Lower leg skin (tissue), 3 donors: ENCODE measurements around the gene MTMR11.

ENCODE experiments used
- POLR2A ChIP-seq, 2 donors: fragments of 450-650 bp; IDR thresholded peaks; one replicate each; pipeline ENCODE4 v1.6.1; 2016 to 2017; ENCODE audit warnings: antibody characterized with exemption in 2 of 2, mild to moderate bottlenecking in 1 of 2, moderate library complexity in 1 of 2
- TF ChIP-seq, protein P1 (sequence below), 3 donors: fragments of 450-650 bp; IDR thresholded peaks; one replicate each; pipeline ENCODE4 v1.5.1; 2016; ENCODE audit warnings: antibody characterized with exemption in 3 of 3, mild to moderate bottlenecking in 3 of 3, moderate library complexity in 2 of 3

GRCh38 chr1:149914545-149914944 lies 22.1 kb downstream of the MTMR11 start:
- TF ChIP-seq, protein P1, sequence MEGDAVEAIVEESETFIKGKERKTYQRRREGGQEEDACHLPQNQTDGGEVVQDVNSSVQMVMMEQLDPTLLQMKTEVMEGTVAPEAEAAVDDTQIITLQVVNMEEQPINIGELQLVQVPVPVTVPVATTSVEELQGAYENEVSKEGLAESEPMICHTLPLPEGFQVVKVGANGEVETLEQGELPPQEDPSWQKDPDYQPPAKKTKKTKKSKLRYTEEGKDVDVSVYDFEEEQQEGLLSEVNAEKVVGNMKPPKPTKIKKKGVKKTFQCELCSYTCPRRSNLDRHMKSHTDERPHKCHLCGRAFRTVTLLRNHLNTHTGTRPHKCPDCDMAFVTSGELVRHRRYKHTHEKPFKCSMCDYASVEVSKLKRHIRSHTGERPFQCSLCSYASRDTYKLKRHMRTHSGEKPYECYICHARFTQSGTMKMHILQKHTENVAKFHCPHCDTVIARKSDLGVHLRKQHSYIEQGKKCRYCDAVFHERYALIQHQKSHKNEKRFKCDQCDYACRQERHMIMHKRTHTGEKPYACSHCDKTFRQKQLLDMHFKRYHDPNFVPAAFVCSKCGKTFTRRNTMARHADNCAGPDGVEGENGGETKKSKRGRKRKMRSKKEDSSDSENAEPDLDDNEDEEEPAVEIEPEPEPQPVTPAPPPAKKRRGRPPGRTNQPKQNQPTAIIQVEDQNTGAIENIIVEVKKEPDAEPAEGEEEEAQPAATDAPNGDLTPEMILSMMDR (IDR thresholded peaks at IDR 0.05): no peak
- no peak for TF ChIP-seq POLR2A (IDR thresholded peaks at IDR 0.05)
